ENCODE measurements around the gene WIPI1. TPM values are rescaled to one million over a fixed set of nuclear protein-coding genes. Genes with fewer than 3 reads are reported as not detected.

WIPI1 gene
- total and polyA plus RNA-seq, 2 of the 13 experiments (the other 11 are each of a cell fraction or from before 2014, with no cell fraction given), result 29.4 to 141 TPM

DNA sequence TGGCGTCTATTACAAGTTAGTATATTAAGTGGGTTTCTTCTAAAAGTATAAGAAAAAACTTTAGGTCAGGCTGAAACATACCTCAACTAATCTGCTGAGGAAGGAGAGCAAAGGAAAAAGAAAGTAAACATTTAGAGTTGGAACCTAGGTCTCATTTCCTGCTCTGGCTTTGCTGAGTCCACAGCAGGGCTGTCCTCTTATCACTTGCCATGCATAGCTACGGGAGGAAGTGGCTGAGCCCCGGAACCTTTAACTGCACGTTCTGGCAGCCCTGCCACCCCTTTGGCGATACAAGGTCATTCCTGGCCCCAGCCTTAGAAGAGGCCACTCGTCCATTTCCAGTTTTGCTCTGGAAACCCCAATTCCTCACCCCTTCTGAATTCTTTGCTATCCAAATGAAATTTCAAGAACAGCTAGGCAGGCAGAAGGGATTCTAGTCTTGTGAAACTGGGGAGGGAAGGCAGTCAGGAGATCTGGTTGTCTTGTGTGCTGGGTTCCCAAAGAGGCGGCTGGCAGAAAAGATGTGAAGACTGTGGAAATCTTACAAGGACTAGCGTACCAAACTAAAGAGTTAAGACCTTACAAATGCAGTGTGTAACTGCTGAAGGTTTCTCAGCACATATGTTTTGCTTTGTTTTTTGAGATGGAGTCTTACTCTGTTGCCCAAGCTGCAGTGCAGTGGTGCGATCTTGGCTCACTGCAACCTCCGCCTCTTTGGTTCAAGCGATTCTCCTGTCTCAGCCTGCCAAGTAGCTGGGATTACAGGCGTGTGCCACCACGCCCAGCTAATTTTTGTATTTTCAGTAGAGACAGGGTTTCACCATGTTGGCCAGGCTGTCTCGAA lies 19.1 kb downstream of the WIPI1 start (continued):
- TF ChIP-seq, protein P1, sequence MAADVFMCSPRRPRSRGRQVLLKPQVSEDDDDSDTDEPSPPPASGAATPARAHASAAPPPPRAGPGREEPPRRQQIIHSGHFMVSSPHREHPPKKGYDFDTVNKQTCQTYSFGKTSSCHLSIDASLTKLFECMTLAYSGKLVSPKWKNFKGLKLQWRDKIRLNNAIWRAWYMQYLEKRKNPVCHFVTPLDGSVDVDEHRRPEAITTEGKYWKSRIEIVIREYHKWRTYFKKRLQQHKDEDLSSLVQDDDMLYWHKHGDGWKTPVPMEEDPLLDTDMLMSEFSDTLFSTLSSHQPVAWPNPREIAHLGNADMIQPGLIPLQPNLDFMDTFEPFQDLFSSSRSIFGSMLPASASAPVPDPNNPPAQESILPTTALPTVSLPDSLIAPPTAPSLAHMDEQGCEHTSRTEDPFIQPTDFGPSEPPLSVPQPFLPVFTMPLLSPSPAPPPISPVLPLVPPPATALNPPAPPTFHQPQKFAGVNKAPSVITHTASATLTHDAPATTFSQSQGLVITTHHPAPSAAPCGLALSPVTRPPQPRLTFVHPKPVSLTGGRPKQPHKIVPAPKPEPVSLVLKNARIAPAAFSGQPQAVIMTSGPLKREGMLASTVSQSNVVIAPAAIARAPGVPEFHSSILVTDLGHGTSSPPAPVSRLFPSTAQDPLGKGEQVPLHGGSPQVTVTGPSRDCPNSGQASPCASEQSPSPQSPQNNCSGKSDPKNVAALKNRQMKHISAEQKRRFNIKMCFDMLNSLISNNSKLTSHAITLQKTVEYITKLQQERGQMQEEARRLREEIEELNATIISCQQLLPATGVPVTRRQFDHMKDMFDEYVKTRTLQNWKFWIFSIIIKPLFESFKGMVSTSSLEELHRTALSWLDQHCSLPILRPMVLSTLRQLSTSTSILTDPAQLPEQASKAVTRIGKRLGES (CRISPR knock-in tag; IDR thresholded peaks at IDR 0.05; ENCODE audit: borderline replicate concordance), result no peak
- TF ChIP-seq ZBTB42 (CRISPR knock-in tag; IDR thresholded peaks at IDR 0.05) (no peak), ZNF441 (CRISPR knock-in tag; IDR thresholded peaks at IDR 0.05; ENCODE audit: borderline replicate concordance) (0 out of 2 replicates have a peak, but pooled peaks have one; percentile 18), ZBTB38 (CRISPR knock-in tag; IDR thresholded peaks at IDR 0.05) (peak; percentile 80; the same call in 1 of the 2 replicates), SRSF9 (IDR thresholded peaks at IDR 0.05; ENCODE audit: borderline replicate concordance, insufficient read depth, low read depth, low read length, poor library complexity, severe bottlenecking) (no peak), HMGA1 (CRISPR knock-in tag; conservative IDR thresholded peaks at IDR 0.05) (no peak), ZNF343 (CRISPR knock-in tag; IDR thresholded peaks at IDR 0.05) (no peak), ZNF468 (CRISPR knock-in tag; IDR thresholded peaks at IDR 0.05) (no peak), ZNF382 (CRISPR knock-in tag; IDR thresholded peaks at IDR 0.05; ENCODE audit: borderline replicate concordance) (no peak), NFE2L2 (IDR thresholded peaks at IDR 0.05; ENCODE audit: low read length) (no peak), MED1 (CRISPR knock-in tag; IDR thresholded peaks at IDR 0.05) (peak; percentile 96), ZNF776 (CRISPR knock-in tag; IDR thresholded peaks at IDR 0.05) (no peak), POGZ (CRISPR knock-in tag; IDR thresholded peaks at IDR 0.05) (peak; percentile 62; the same call in 1 of the 2 replicates), JARID2 (CRISPR knock-in tag; IDR thresholded peaks at IDR 0.05; ENCODE audit: insufficient replicate concordance) (no peak), BRD4 (CRISPR knock-in tag; IDR thresholded peaks at IDR 0.05) (no peak), ZEB1 (IDR thresholded peaks at IDR 0.05; ENCODE audit: insufficient replicate concordance, low read depth) (no peak), PCBP2 (optimal IDR thresholded peaks at IDR 0.05; ENCODE audit: low read depth, low read length, poor library complexity, severe bottlenecking) (no peak), REXO4 (CRISPR knock-in tag; IDR thresholded peaks at IDR 0.05; ENCODE audit: borderline replicate concordance) (no peak), RNF2 (conservative IDR thresholded peaks at IDR 0.05; ENCODE audit: low read depth) (no peak), HNF1B (CRISPR knock-in tag; IDR thresholded peaks at IDR 0.05) (peak; percentile 74)
- TF ChIP-seq, protein P2, sequence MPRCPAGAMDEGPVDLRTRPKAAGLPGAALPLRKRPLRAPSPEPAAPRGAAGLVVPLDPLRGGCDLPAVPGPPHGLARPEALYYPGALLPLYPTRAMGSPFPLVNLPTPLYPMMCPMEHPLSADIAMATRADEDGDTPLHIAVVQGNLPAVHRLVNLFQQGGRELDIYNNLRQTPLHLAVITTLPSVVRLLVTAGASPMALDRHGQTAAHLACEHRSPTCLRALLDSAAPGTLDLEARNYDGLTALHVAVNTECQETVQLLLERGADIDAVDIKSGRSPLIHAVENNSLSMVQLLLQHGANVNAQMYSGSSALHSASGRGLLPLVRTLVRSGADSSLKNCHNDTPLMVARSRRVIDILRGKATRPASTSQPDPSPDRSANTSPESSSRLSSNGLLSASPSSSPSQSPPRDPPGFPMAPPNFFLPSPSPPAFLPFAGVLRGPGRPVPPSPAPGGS (CRISPR knock-in tag; IDR thresholded peaks at IDR 0.05), result no peak

All from HepG2 (cell line).